GM18951 (cell line): Measurements from ENCODE around the gene IPO8.

ENCODE experiments used
- POLR2A ChIP-seq: IDR thresholded peaks from 4 replicates; pipeline ENCODE4 v1.6.1; 2011; ENCODE audit warnings: mild to moderate bottlenecking; ENCODE audit not compliant: insufficient read length, insufficient read depth; ENCODE audit errors: extremely low read depth
- in situ Hi-C: fragments of 300-500 bp; cut with MboI; formaldehyde crosslinking; loops from one replicate; pipeline ENCODE4 v1.12.0; 2022; ENCODE audit warnings: low sequenced_read_pairs, mixed read lengths, inconsistent platforms; ENCODE audit not compliant: unreplicated experiment

The IPO8 gene

GRCh38 chr12:30695199-30696102, at the start of gene IPO8:
Gene IPO8, minus strand, starts transcription at chr12:30695869. Its CDS starts 222 bp downstream, at chr12:30695647.
- in situ Hi-C loops: no loop called here
- peak; percentile 57 for TF ChIP-seq POLR2A

GRCh38 chr12:30744321-30744720, 48.7 kb upstream of the IPO8 start:
- no peak for TF ChIP-seq POLR2A
- in situ Hi-C loops: no loop called here

GRCh38 chr12:30740274-30740673, 44.6 kb upstream of the IPO8 start:
- in situ Hi-C loops: no loop called here
- TF ChIP-seq POLR2A: no peak

GRCh38 chr12:30739020-30739419, 43.4 kb upstream of the IPO8 start:
- TF ChIP-seq POLR2A: no peak
- in situ Hi-C loops: no loop called here

- in situ Hi-C loops: no loop called here
- TF ChIP-seq POLR2A: no peak
Observed at GRCh38 chr12:30732954-30733637, 37.4 kb upstream of the IPO8 start.

GRCh38 chr12:30730011-30730410, 34.3 kb upstream of the IPO8 start:
- in situ Hi-C loops: no loop called here
- no peak for TF ChIP-seq POLR2A

- in situ Hi-C loops: no loop called here
- TF ChIP-seq POLR2A: no peak
Observed at GRCh38 chr12:30729547-30729946, 33.9 kb upstream of the IPO8 start.

GRCh38 chr12:30726647-30727046, 31.0 kb upstream of the IPO8 start:
- in situ Hi-C loops: no loop called here
- no peak for TF ChIP-seq POLR2A

- in situ Hi-C loops: no loop called here
- no peak for TF ChIP-seq POLR2A
Observed at GRCh38 chr12:30725739-30726138, 30.1 kb upstream of the IPO8 start.

- in situ Hi-C loops: no loop called here
- no peak for TF ChIP-seq POLR2A
Observed at GRCh38 chr12:30719060-30719459, 23.4 kb upstream of the IPO8 start.

GRCh38 chr12:30707613-30708342, 12.1 kb upstream of the IPO8 start:
- no peak for TF ChIP-seq POLR2A
- in situ Hi-C loops: no loop called here

- no peak for TF ChIP-seq POLR2A
- in situ Hi-C loops: no loop called here
Observed at GRCh38 chr12:30706476-30706875, 10.8 kb upstream of the IPO8 start.

GRCh38 chr12:30701056-30701455, 5.4 kb upstream of the IPO8 start:
- in situ Hi-C loops: no loop called here
- TF ChIP-seq POLR2A: no peak
